Measurements from ENCODE around the gene VPS25. TPM values are rescaled to one million over a fixed set of nuclear protein-coding genes. Genes with fewer than 3 reads are reported as not detected.

The VPS25 gene
- total and polyA plus RNA-seq, 2 experiments from 2014 or later, result 101 to 136 TPM

- no peak overlapping the region for H3K27ac ChIP-seq
- no peaks in the 10 kb centered on the region for H3K9me3 ChIP-seq (ENCODE audit: low read depth)
- peak in 1 of 2 donors; percentile 95 for DNase-seq (ENCODE audit: low read depth in 1 of 2, low spot score in 1 of 2)
- TF ChIP-seq, protein P1, sequence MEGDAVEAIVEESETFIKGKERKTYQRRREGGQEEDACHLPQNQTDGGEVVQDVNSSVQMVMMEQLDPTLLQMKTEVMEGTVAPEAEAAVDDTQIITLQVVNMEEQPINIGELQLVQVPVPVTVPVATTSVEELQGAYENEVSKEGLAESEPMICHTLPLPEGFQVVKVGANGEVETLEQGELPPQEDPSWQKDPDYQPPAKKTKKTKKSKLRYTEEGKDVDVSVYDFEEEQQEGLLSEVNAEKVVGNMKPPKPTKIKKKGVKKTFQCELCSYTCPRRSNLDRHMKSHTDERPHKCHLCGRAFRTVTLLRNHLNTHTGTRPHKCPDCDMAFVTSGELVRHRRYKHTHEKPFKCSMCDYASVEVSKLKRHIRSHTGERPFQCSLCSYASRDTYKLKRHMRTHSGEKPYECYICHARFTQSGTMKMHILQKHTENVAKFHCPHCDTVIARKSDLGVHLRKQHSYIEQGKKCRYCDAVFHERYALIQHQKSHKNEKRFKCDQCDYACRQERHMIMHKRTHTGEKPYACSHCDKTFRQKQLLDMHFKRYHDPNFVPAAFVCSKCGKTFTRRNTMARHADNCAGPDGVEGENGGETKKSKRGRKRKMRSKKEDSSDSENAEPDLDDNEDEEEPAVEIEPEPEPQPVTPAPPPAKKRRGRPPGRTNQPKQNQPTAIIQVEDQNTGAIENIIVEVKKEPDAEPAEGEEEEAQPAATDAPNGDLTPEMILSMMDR (IDR thresholded peaks at IDR 0.05; ENCODE audit: low read depth, low read length), result no peak
- H3K27me3 ChIP-seq, result no peaks in the 10 kb centered on the region
- H3K4me3 ChIP-seq, result no peak overlapping the region
- H3K36me3 ChIP-seq, result peaks cover 66% of the 10 kb centered on the region
- H3K4me1 ChIP-seq (ENCODE audit: low read depth), result no peaks in the 10 kb centered on the region
Observed at GRCh38 chr17:42814633-42815399, 41.6 kb downstream of the VPS25 start.

- no peak overlapping the region for H3K4me3 ChIP-seq
- H3K27ac ChIP-seq, result no peak overlapping the region
- H3K36me3 ChIP-seq, result peaks cover 58% of the 10 kb centered on the region
- no peaks in the 10 kb centered on the region for H3K4me1 ChIP-seq (ENCODE audit: low read depth)
- no peaks in the 10 kb centered on the region for H3K9me3 ChIP-seq (ENCODE audit: low read depth)
- TF ChIP-seq, protein P1 (IDR thresholded peaks at IDR 0.05; ENCODE audit: low read depth, low read length), result no peak
- no peaks in the 10 kb centered on the region for H3K27me3 ChIP-seq
- DNase-seq (ENCODE audit: low read depth in 1 of 2, low spot score in 1 of 2), result no peak
Observed at GRCh38 chr17:42817866-42818265, 44.6 kb downstream of the VPS25 start.

DNA sequence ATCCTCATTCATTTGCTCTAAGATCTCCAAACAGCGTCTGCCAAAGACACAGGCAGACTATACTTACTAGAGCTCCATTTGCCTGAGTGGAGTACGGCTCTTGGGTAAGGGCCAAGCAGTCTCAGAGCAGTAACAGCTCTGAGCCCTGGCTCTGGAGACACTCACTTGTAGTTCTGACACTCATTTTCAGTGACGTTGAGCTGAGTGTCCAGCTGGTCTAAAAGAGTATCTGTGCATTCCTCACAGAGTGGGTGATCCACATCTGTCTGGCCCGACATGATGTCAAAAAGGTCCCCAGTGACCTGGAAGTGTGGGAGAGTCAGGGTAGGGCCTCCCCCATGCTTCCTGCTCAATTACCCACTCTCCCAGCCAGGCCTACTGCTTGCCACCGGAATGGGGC lies 45.1 kb downstream of the VPS25 start:
- Histone ChIP-seq H3K4me3 (no peak overlapping the region), H3K27ac (no peak overlapping the region), H3K9me3 (ENCODE audit: low read depth) (no peaks in the 10 kb centered on the region), H3K27me3 (no peaks in the 10 kb centered on the region), H3K36me3 (peaks cover 56% of the 10 kb centered on the region), H3K4me1 (ENCODE audit: low read depth) (peaks cover 4% of the 10 kb centered on the region)
- TF ChIP-seq, protein P1 (IDR thresholded peaks at IDR 0.05; ENCODE audit: low read depth, low read length), result no peak
- peak in 1 of 2 donors; percentile 16 for DNase-seq (ENCODE audit: low read depth in 1 of 2, low spot score in 1 of 2)

- peak; percentile 67 to 75 for DNase-seq (ENCODE audit: low read depth in 1 of 2, low spot score in 1 of 2)
- Histone ChIP-seq H3K27me3 (no peaks in the 10 kb centered on the region), H3K4me3 (no peak overlapping the region), H3K36me3 (peaks cover 47% of the 10 kb centered on the region), H3K4me1 (ENCODE audit: low read depth) (peaks cover 6% of the 10 kb centered on the region), H3K27ac (peak overlapping the region; percentile 22), H3K9me3 (ENCODE audit: low read depth) (no peaks in the 10 kb centered on the region)
- TF ChIP-seq, protein P1 (IDR thresholded peaks at IDR 0.05; ENCODE audit: low read depth, low read length), result peak; percentile 81
Observed at GRCh38 chr17:42819939-42820535, 46.8 kb downstream of the VPS25 start.

- H3K27ac ChIP-seq, result no peak overlapping the region
- DNase-seq (ENCODE audit: low read depth in 1 of 2, low spot score in 1 of 2), result no peak
- no peak overlapping the region for H3K4me3 ChIP-seq
- H3K4me1 ChIP-seq (ENCODE audit: low read depth), result peaks cover 6% of the 10 kb centered on the region
- TF ChIP-seq, protein P1 (IDR thresholded peaks at IDR 0.05; ENCODE audit: low read depth, low read length), result no peak
- peaks cover 37% of the 10 kb centered on the region for H3K36me3 ChIP-seq
- H3K27me3 ChIP-seq, result no peaks in the 10 kb centered on the region
- H3K9me3 ChIP-seq (ENCODE audit: low read depth), result no peaks in the 10 kb centered on the region
Observed at GRCh38 chr17:42821176-42821575, 47.9 kb downstream of the VPS25 start.
